SK-N-MC (cell line): ENCODE results near the gene CENPA.

ENCODE experiments used
- DNase-seq: peaks from one replicate; pipeline ENCODE4 v3.0.0-alpha.2; 2011; ENCODE audit warnings: low read depth, low spot score
- H3K27ac ChIP-seq: fragments of 200-600 bp; sonication (generic); 2 replicates; pipeline ENCODE4 v1.5.1; 2016; ENCODE audit warnings: mixed run types
- H3K36me3 ChIP-seq: fragments of 200-600 bp; sonication (generic); 2 replicates; pipeline ENCODE4 v1.6.1; 2017; ENCODE audit warnings: antibody characterized with exemption, low read length, mixed read lengths; ENCODE audit not compliant: insufficient read depth
- H3K4me3 ChIP-seq: fragments of 200-600 bp; sonication (generic); 2 replicates; pipeline ENCODE4 v1.5.1; 2016
- H3K9ac ChIP-seq: fragments of 200-600 bp; sonication (generic); 2 replicates; pipeline ENCODE4 v1.8.0; 2017; ENCODE audit warnings: mixed run types, mixed read lengths; ENCODE audit not compliant: insufficient read length
- H3K9me3 ChIP-seq: fragments of 200-600 bp; sonication (generic); 2 replicates; pipeline ENCODE4 v1.6.1; 2017; ENCODE audit warnings: low read depth, mild to moderate bottlenecking, antibody characterized with exemption, low read length, moderate library complexity, mixed read lengths
- EZH2 ChIP-seq: fragments of 200-600 bp; sonication (generic); IDR thresholded peaks from one replicate; pipeline ENCODE4 v1.6.1; 2017; ENCODE audit warnings: antibody characterized with exemption
- FOXP2 ChIP-seq: optimal IDR thresholded peaks from 2 replicates; pipeline ENCODE3; 2011; ENCODE audit warnings: mild to moderate bottlenecking, moderate library complexity; ENCODE audit not compliant: insufficient read depth; ENCODE audit errors: extremely low read length, control extremely low read depth
- POLR2AphosphoS5 ChIP-seq: IDR thresholded peaks from 2 replicates; pipeline ENCODE4 v1.6.1; 2012; ENCODE audit warnings: mild to moderate bottlenecking, low read depth, low read length, borderline replicate concordance

CENPA gene

DNA sequence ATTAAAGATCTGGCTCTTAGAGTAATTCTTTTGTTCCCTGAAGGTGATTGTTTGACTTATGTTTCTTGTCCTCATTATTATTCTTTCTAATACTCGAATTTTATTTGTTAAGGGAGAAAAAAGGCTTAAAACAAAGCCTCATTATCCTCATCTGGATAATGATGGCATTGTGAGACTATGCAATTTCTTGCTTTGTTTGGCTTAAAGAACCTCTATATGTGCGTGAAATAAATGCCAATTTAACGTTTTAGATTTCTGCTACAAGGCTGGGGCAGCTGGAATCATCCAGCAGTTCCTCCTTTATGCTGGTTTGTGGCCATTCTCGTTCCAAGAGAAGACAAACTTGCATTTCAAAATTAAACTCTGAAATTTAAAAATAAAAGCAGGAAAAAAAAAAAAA lies 57.2 kb downstream of the CENPA start:
- no peak overlapping the region for H3K9ac ChIP-seq
- no peak for DNase-seq
- H3K36me3 ChIP-seq: no peaks in the 10 kb centered on the region
- TF ChIP-seq FOXP2: no peak
- no peak for TF ChIP-seq EZH2
- no peak for TF ChIP-seq POLR2AphosphoS5
- no peaks in the 10 kb centered on the region for H3K9me3 ChIP-seq
- no peak overlapping the region for H3K27ac ChIP-seq
- H3K4me3 ChIP-seq: no peak overlapping the region
